ENCODE measurements around the gene RLF. TPM values are rescaled to one million over a fixed set of nuclear protein-coding genes. Genes with fewer than 3 reads are reported as not detected.

The RLF gene
- total RNA-seq, 1 donor from 2014 or later = 15.4 TPM

DNA sequence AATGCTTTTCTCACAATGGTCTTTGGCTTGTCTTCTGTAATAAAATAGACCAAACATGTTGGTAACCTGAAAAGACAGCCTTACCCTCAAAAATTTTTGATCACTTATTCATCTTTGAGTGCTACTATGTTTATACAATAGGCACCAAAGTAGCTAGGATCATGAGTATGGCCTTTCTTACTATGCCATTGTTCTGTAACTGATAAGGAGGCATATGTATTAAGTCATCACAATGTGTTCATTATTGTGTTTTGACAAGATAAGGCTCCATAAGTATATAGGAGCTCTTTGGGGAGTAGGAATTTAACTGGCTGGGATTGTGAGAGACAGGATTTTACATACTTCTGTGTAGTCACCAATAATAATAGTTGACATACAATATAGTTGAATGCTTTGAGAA, 87.2 kb downstream of the RLF start:
- peaks cover 5% of the 10 kb centered on the region for H3K4me1 ChIP-seq (ENCODE audit: insufficient read depth, low read length)
- Mint-ChIP-seq H3K36me3 (ENCODE audit: low read depth, unreplicated experiment) (no peaks in the 10 kb centered on the region), H3K27me3 (ENCODE audit: low read depth, unreplicated experiment) (no peaks in the 10 kb centered on the region), H3K4me1 (ENCODE audit: low read depth, unreplicated experiment) (peaks cover 3% of the 10 kb centered on the region), H3K27ac (ENCODE audit: unreplicated experiment) (no peak overlapping the region), H3K9me3 (ENCODE audit: unreplicated experiment) (no peaks in the 10 kb centered on the region), H3K4me3 (ENCODE audit: unreplicated experiment) (no peak overlapping the region)
- H3K4me2 ChIP-seq (ENCODE audit: low read length) = no peak overlapping the region
- no peaks in the 10 kb centered on the region for H3K9me3 ChIP-seq (ENCODE audit: insufficient read depth, low read depth, low read length)
- no peaks in the 10 kb centered on the region for H3K36me3 ChIP-seq (ENCODE audit: insufficient read depth, low read length)
- no peak overlapping the region for H3K9ac ChIP-seq (ENCODE audit: low read length)
- DNase-seq (ENCODE audit: low read depth) (peak; percentile 48), FAIRE-seq (no peak)
- no peaks in the 10 kb centered on the region for H3K79me2 ChIP-seq (ENCODE audit: insufficient read depth, low read length)
- H3K27ac ChIP-seq (ENCODE audit: low read depth, low read length) = no peak overlapping the region
- H3K4me3 ChIP-seq (ENCODE audit: insufficient read depth, low read depth, low read length) = no peak overlapping the region
- H4K20me1 ChIP-seq (ENCODE audit: insufficient read depth, low read length) = no peaks in the 10 kb centered on the region
- TF ChIP-seq, protein P1, sequence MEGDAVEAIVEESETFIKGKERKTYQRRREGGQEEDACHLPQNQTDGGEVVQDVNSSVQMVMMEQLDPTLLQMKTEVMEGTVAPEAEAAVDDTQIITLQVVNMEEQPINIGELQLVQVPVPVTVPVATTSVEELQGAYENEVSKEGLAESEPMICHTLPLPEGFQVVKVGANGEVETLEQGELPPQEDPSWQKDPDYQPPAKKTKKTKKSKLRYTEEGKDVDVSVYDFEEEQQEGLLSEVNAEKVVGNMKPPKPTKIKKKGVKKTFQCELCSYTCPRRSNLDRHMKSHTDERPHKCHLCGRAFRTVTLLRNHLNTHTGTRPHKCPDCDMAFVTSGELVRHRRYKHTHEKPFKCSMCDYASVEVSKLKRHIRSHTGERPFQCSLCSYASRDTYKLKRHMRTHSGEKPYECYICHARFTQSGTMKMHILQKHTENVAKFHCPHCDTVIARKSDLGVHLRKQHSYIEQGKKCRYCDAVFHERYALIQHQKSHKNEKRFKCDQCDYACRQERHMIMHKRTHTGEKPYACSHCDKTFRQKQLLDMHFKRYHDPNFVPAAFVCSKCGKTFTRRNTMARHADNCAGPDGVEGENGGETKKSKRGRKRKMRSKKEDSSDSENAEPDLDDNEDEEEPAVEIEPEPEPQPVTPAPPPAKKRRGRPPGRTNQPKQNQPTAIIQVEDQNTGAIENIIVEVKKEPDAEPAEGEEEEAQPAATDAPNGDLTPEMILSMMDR (IDR thresholded peaks at IDR 0.05; ENCODE audit: insufficient read depth, low read depth, low read length) = no peak
- no peak for TF ChIP-seq EZH2 (IDR thresholded peaks at IDR 0.05; ENCODE audit: insufficient read depth, low read length)
- H2AFZ ChIP-seq (ENCODE audit: low read depth, low read length) = no peak overlapping the region
- no peaks in the 10 kb centered on the region for H3K27me3 ChIP-seq (ENCODE audit: insufficient read depth, low read length)

GRCh38 chr1:40251456-40251855, 90.3 kb downstream of the RLF start:
- Histone ChIP-seq H3K4me1 (ENCODE audit: insufficient read depth, low read length) (peaks cover 5% of the 10 kb centered on the region), H4K20me1 (ENCODE audit: insufficient read depth, low read length) (no peaks in the 10 kb centered on the region), H3K4me3 (ENCODE audit: insufficient read depth, low read depth, low read length) (no peak overlapping the region), H3K4me2 (ENCODE audit: low read length) (no peak overlapping the region), H3K27me3 (ENCODE audit: insufficient read depth, low read length) (no peaks in the 10 kb centered on the region), H3K27ac (ENCODE audit: low read depth, low read length) (no peak overlapping the region), H3K79me2 (ENCODE audit: insufficient read depth, low read length) (peaks cover 16% of the 10 kb centered on the region), H3K36me3 (ENCODE audit: insufficient read depth, low read length) (no peaks in the 10 kb centered on the region), H3K9me3 (ENCODE audit: insufficient read depth, low read depth, low read length) (no peaks in the 10 kb centered on the region), H3K9ac (ENCODE audit: low read length) (no peak overlapping the region), H2AFZ (ENCODE audit: low read depth, low read length) (no peak overlapping the region)
- H3K4me1 Mint-ChIP-seq (ENCODE audit: low read depth, unreplicated experiment) = peaks cover 9% of the 10 kb centered on the region
- TF ChIP-seq, protein P1 (IDR thresholded peaks at IDR 0.05; ENCODE audit: insufficient read depth, low read depth, low read length) = no peak
- TF ChIP-seq EZH2 (IDR thresholded peaks at IDR 0.05; ENCODE audit: insufficient read depth, low read length) = no peak
- FAIRE-seq (no peak), DNase-seq (ENCODE audit: low read depth) (no peak)
- H3K4me3 Mint-ChIP-seq (ENCODE audit: unreplicated experiment) = no peak overlapping the region
- H3K27me3 Mint-ChIP-seq (ENCODE audit: low read depth, unreplicated experiment) = no peaks in the 10 kb centered on the region
- peaks cover 5% of the 10 kb centered on the region for H3K36me3 Mint-ChIP-seq (ENCODE audit: low read depth, unreplicated experiment)
- no peaks in the 10 kb centered on the region for H3K9me3 Mint-ChIP-seq (ENCODE audit: unreplicated experiment)
- no peak overlapping the region for H3K27ac Mint-ChIP-seq (ENCODE audit: unreplicated experiment)

GRCh38 chr1:40252601-40253000, 91.4 kb downstream of the RLF start:
- H3K9me3 ChIP-seq (ENCODE audit: insufficient read depth, low read depth, low read length) = no peaks in the 10 kb centered on the region
- no peak overlapping the region for H3K27ac Mint-ChIP-seq (ENCODE audit: unreplicated experiment)
- H4K20me1 ChIP-seq (ENCODE audit: insufficient read depth, low read length) = no peaks in the 10 kb centered on the region
- no peak overlapping the region for H3K4me2 ChIP-seq (ENCODE audit: low read length)
- no peak overlapping the region for H3K4me3 Mint-ChIP-seq (ENCODE audit: unreplicated experiment)
- peaks cover 23% of the 10 kb centered on the region for H3K79me2 ChIP-seq (ENCODE audit: insufficient read depth, low read length)
- H3K4me3 ChIP-seq (ENCODE audit: insufficient read depth, low read depth, low read length) = no peak overlapping the region
- no peaks in the 10 kb centered on the region for H3K9me3 Mint-ChIP-seq (ENCODE audit: unreplicated experiment)
- H3K27ac ChIP-seq (ENCODE audit: low read depth, low read length) = no peak overlapping the region
- no peak overlapping the region for H3K9ac ChIP-seq (ENCODE audit: low read length)
- H3K4me1 Mint-ChIP-seq (ENCODE audit: low read depth, unreplicated experiment) = peaks cover 10% of the 10 kb centered on the region
- H3K36me3 ChIP-seq (ENCODE audit: insufficient read depth, low read length) = no peaks in the 10 kb centered on the region
- TF ChIP-seq EZH2 (IDR thresholded peaks at IDR 0.05; ENCODE audit: insufficient read depth, low read length) = no peak
- TF ChIP-seq, protein P1 (IDR thresholded peaks at IDR 0.05; ENCODE audit: insufficient read depth, low read depth, low read length) = no peak
- H2AFZ ChIP-seq (ENCODE audit: low read depth, low read length) = no peak overlapping the region
- no peaks in the 10 kb centered on the region for H3K27me3 Mint-ChIP-seq (ENCODE audit: low read depth, unreplicated experiment)
- no peak for FAIRE-seq
- peak; percentile 54 for DNase-seq (ENCODE audit: low read depth)
- H3K4me1 ChIP-seq (ENCODE audit: insufficient read depth, low read length) = peaks cover 10% of the 10 kb centered on the region
- H3K36me3 Mint-ChIP-seq (ENCODE audit: low read depth, unreplicated experiment) = peaks cover 5% of the 10 kb centered on the region
- H3K27me3 ChIP-seq (ENCODE audit: insufficient read depth, low read length) = no peaks in the 10 kb centered on the region
